Endothelial cell (in vitro differentiated cells): Measurements from ENCODE around the gene CDK9. TPM values are rescaled to one million over a fixed set of nuclear protein-coding genes. Genes with fewer than 3 reads are reported as not detected.
A peak's percentile ranks its signal among the peaks of the same experiment; 100 is the strongest.
"Not testable (repeated sequence)": the region's sequence is repeated elsewhere in the genome, so short reads cannot be mapped to it uniquely, and the experiment has no call there.

ENCODE experiments used
- DNase-seq: peaks from one replicate; pipeline ENCODE4 v3.0.0; 2021; ENCODE audit warnings: low spot score
- H3K27ac Mint-ChIP-seq: one replicate; pipeline ENCODE4 v1.8.0; 2021; ENCODE audit warnings: mixed read lengths, inconsistent platforms; ENCODE audit not compliant: unreplicated experiment
- H3K27me3 Mint-ChIP-seq: one replicate; pipeline ENCODE4 v1.8.0; 2021; ENCODE audit warnings: mild to moderate bottlenecking, moderate library complexity, mixed read lengths, inconsistent platforms; ENCODE audit not compliant: unreplicated experiment
- H3K36me3 Mint-ChIP-seq: one replicate; pipeline ENCODE4 v1.8.0; 2021; ENCODE audit warnings: mild to moderate bottlenecking, low read depth, mixed read lengths, inconsistent platforms; ENCODE audit not compliant: unreplicated experiment
- H3K4me1 Mint-ChIP-seq: one replicate; pipeline ENCODE4 v1.8.0; 2021; ENCODE audit warnings: mild to moderate bottlenecking, mixed read lengths, inconsistent platforms; ENCODE audit not compliant: unreplicated experiment
- H3K4me3 Mint-ChIP-seq: one replicate; pipeline ENCODE4 v1.8.0; 2021; ENCODE audit warnings: mild to moderate bottlenecking, mixed read lengths, inconsistent platforms; ENCODE audit not compliant: unreplicated experiment
- H3K9me3 Mint-ChIP-seq: one replicate; pipeline ENCODE4 v1.8.0; 2021; ENCODE audit warnings: mixed read lengths, inconsistent platforms; ENCODE audit not compliant: unreplicated experiment
- CTCF ChIP-seq: fragments of 200-600 bp; sonication (generic); IDR thresholded peaks from one replicate; pipeline ENCODE4 v1.5.0; 2021; ENCODE audit warnings: antibody characterized with exemption; ENCODE audit not compliant: unreplicated experiment
- total RNA-seq: library from RNA; stranded (reverse); fragmentation: NEBNext Ultra II Directional; extraction: Animal tissue kit (Norgen Biotek cat#: 25700); gene quantifications from one replicate; pipeline ENCODE4 v1.2.1, GENCODE V29; 2021; ENCODE audit not compliant: unreplicated experiment

CDK9 gene
- total RNA-seq, 1 donor from 2014 or later: 188 TPM

GRCh38 chr9:127779136-127779981 is 6.5 kb upstream of the CDK9 start:
- H3K36me3 Mint-ChIP-seq: no peaks in the 10 kb centered on the region
- no peaks in the 10 kb centered on the region for H3K27me3 Mint-ChIP-seq
- no peak for TF ChIP-seq CTCF
- no peak overlapping the region for H3K4me3 Mint-ChIP-seq
- peaks cover 11% of the 10 kb centered on the region for H3K4me1 Mint-ChIP-seq
- H3K9me3 Mint-ChIP-seq: no peaks in the 10 kb centered on the region
- DNase-seq: no peak
- H3K27ac Mint-ChIP-seq: no peak overlapping the region

GRCh38 chr9:127780126-127780885 is 5.5 kb upstream of the CDK9 start:
- no peak overlapping the region for H3K4me3 Mint-ChIP-seq
- DNase-seq: no peak
- no peak overlapping the region for H3K27ac Mint-ChIP-seq
- H3K9me3 Mint-ChIP-seq: no peaks in the 10 kb centered on the region
- no peaks in the 10 kb centered on the region for H3K36me3 Mint-ChIP-seq
- peaks cover 3% of the 10 kb centered on the region for H3K27me3 Mint-ChIP-seq
- H3K4me1 Mint-ChIP-seq: peaks cover 14% of the 10 kb centered on the region
- no peak for TF ChIP-seq CTCF

- H3K27ac Mint-ChIP-seq, H3K36me3 Mint-ChIP-seq, H3K4me3 Mint-ChIP-seq, H3K27me3 Mint-ChIP-seq, H3K9me3 Mint-ChIP-seq, DNase-seq: not testable (repeated sequence)
- peaks cover 14% of the 10 kb centered on the region for H3K4me1 Mint-ChIP-seq
These were observed 4.9 kb upstream of the CDK9 start for GRCh38 chr9:127780909-127781308.

- no peak overlapping the region for H3K27ac Mint-ChIP-seq
- peaks cover 7% of the 10 kb centered on the region for H3K27me3 Mint-ChIP-seq
- peaks cover 3% of the 10 kb centered on the region for H3K36me3 Mint-ChIP-seq
- no peak overlapping the region for H3K4me3 Mint-ChIP-seq
- peaks cover 14% of the 10 kb centered on the region for H3K4me1 Mint-ChIP-seq
- no peak for TF ChIP-seq CTCF
- no peaks in the 10 kb centered on the region for H3K9me3 Mint-ChIP-seq
- no peak for DNase-seq
These were observed 4.0 kb upstream of the CDK9 start for GRCh38 chr9:127781806-127782205.

GRCh38 chr9:127783111-127784008 is 2.5 kb upstream of the CDK9 start:
- DNase-seq: no peak
- H3K9me3 Mint-ChIP-seq: no peaks in the 10 kb centered on the region
- no peak overlapping the region for H3K4me3 Mint-ChIP-seq
- peaks cover 18% of the 10 kb centered on the region for H3K4me1 Mint-ChIP-seq
- peak overlapping the region; percentile 72 for H3K27ac Mint-ChIP-seq
- peaks cover 15% of the 10 kb centered on the region for H3K36me3 Mint-ChIP-seq
- no peak for TF ChIP-seq CTCF
- peaks cover 7% of the 10 kb centered on the region for H3K27me3 Mint-ChIP-seq
